ENCODE measurements around the gene ZC3H14. TPM values are rescaled to one million over a fixed set of nuclear protein-coding genes. Genes with fewer than 3 reads are reported as not detected.

Gene ZC3H14
- total and polyA plus RNA-seq, 9 of the 15 experiments (the other 6 are each of a cell fraction or from before 2014, with no cell fraction given), result 21.1 to 109 (median 45.3) TPM

DNA sequence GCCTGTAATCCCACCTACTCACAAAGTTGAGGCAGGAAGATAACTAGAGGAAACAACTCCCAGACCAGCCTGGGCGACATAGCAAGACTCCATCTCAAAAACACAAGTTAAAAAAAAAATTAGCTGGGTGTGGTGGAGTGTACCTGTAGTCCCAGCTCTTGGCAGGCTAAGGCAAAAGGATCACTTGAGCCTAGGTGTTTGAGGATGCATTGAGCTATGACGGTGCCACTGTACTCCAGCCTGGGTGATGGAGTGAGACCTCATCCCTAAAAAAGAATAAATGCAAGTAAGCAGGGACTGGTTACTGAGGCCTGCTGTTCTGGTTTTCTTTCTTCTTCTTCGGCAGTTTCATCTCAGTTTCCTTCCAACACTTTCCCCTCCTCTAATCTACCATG, 15.5 kb upstream of the ZC3H14 start (continued):
- TF ChIP-seq MTF1 (CRISPR knock-in tag; IDR thresholded peaks at IDR 0.05; ENCODE audit: borderline replicate concordance), result no peak
- no peak for TF ChIP-seq ARNT (IDR thresholded peaks at IDR 0.05)
- TF ChIP-seq, protein P1, sequence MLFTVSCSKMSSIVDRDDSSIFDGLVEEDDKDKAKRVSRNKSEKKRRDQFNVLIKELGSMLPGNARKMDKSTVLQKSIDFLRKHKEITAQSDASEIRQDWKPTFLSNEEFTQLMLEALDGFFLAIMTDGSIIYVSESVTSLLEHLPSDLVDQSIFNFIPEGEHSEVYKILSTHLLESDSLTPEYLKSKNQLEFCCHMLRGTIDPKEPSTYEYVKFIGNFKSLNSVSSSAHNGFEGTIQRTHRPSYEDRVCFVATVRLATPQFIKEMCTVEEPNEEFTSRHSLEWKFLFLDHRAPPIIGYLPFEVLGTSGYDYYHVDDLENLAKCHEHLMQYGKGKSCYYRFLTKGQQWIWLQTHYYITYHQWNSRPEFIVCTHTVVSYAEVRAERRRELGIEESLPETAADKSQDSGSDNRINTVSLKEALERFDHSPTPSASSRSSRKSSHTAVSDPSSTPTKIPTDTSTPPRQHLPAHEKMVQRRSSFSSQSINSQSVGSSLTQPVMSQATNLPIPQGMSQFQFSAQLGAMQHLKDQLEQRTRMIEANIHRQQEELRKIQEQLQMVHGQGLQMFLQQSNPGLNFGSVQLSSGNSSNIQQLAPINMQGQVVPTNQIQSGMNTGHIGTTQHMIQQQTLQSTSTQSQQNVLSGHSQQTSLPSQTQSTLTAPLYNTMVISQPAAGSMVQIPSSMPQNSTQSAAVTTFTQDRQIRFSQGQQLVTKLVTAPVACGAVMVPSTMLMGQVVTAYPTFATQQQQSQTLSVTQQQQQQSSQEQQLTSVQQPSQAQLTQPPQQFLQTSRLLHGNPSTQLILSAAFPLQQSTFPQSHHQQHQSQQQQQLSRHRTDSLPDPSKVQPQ (CRISPR knock-in tag; IDR thresholded peaks at IDR 0.05; ENCODE audit: borderline replicate concordance), result no peak
- TF ChIP-seq, protein P2, sequence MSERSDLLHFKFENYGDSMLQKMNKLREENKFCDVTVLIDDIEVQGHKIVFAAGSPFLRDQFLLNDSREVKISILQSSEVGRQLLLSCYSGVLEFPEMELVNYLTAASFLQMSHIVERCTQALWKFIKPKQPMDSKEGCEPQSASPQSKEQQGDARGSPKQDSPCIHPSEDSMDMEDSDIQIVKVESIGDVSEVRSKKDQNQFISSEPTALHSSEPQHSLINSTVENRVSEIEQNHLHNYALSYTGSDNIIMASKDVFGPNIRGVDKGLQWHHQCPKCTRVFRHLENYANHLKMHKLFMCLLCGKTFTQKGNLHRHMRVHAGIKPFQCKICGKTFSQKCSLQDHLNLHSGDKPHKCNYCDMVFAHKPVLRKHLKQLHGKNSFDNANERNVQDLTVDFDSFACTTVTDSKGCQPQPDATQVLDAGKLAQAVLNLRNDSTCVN (CRISPR knock-in tag; IDR thresholded peaks at IDR 0.05), result no peak
- no peak for TF ChIP-seq RHOXF2B (CRISPR knock-in tag; conservative IDR thresholded peaks at IDR 0.05)
- TF ChIP-seq, protein P3, sequence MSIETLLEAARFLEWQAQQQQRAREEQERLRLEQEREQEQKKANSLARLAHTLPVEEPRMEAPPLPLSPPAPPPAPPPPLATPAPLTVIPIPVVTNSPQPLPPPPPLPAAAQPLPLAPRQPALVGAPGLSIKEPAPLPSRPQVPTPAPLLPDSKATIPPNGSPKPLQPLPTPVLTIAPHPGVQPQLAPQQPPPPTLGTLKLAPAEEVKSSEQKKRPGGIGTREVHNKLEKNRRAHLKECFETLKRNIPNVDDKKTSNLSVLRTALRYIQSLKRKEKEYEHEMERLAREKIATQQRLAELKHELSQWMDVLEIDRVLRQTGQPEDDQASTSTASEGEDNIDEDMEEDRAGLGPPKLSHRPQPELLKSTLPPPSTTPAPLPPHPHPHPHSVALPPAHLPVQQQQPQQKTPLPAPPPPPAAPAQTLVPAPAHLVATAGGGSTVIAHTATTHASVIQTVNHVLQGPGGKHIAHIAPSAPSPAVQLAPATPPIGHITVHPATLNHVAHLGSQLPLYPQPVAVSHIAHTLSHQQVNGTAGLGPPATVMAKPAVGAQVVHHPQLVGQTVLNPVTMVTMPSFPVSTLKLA (conservative IDR thresholded peaks at IDR 0.05), result no peak

Data from K562 (cell line).